Measurements from ENCODE around the gene CLCNKA. TPM values are rescaled to one million over a fixed set of nuclear protein-coding genes. Genes with fewer than 3 reads are reported as not detected.

The CLCNKA gene
- total RNA-seq, 1 donor from 2014 or later: 2.2 TPM

DNA sequence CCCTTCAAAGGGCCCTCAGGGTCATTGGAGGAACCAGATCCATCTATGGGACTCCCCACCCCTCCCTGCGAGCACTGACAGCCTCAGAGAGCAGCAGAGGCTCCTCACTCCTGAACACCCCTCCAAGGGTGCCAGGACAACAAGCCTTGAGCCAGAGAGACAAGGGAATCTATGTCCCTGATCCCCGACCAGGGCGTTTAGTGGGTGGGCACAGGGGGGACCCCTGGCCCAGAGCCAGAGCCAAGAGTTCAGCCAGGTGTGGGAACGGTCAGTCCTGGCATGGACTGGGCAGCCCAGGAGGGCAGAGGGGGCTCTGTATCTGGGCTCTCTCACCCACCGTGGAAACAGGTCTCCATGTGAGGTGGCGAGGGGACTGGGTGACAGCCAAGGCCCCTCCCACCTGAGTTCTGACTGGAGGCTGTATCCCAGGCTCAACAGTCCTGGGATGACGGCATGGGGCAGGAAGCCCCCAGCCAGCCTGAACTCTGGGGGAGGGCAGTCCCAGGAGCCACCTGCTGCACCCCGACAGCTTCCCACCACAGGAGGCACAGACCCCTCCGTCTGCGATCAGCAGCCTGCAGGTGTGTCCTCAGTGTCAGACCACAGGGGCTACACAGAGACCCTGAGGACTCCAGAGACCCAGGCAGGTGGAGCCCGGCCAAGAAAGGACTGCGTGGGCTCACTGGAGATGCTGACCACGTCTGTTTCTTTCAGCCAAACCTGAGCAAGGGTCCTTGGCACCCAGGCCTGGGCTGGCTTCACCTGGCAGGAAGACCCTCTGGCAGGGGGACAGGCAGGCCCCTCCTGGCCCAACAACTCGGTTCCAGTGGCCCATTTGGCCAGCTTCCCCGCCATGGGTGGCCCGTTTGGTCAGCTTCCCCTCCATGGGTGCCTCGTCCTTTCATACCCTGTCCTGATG lies 29.0 kb upstream of the CLCNKA start:
- H3K36me3 Mint-ChIP-seq (ENCODE audit: insufficient read depth): no peaks in the 10 kb centered on the region
- H3K4me1 Mint-ChIP-seq (ENCODE audit: low read depth): no peaks in the 10 kb centered on the region
- no peak for TF ChIP-seq CTCF (IDR thresholded peaks at IDR 0.05; ENCODE audit: unreplicated experiment)
- no peaks in the 10 kb centered on the region for H3K9me3 Mint-ChIP-seq (ENCODE audit: low read depth)
- peaks cover under 1% of the 10 kb centered on the region for H3K27me3 Mint-ChIP-seq
- no peak overlapping the region for H3K4me3 Mint-ChIP-seq (ENCODE audit: low read depth)
- no peak for DNase-seq (ENCODE audit: low spot score, unreplicated experiment)
- H3K27ac Mint-ChIP-seq: no peak overlapping the region

DNA sequence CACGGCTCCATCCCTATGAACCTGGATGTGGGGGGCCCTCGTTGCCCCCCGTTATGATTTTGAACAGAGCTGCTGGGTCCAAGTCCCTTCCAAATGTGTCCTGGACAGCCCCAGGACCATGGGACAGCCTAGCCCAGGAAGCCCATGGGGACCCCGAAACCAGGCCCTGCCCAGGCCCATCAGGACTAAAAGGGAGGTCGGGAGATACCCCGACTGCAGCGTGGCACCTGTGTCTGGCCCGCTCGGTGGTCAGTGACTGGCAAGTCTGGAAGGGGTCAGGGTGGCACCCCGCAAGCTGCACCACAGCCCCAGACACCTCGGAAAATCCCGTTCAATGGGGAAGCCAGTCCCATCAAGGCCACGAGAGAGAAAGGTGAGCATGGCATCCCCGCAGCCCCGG lies 28.2 kb upstream of the CLCNKA start:
- H3K27me3 Mint-ChIP-seq: peaks cover 6% of the 10 kb centered on the region
- H3K27ac Mint-ChIP-seq: no peak overlapping the region
- no peak overlapping the region for H3K4me3 Mint-ChIP-seq (ENCODE audit: low read depth)
- no peak for DNase-seq (ENCODE audit: low spot score, unreplicated experiment)
- no peaks in the 10 kb centered on the region for H3K9me3 Mint-ChIP-seq (ENCODE audit: low read depth)
- TF ChIP-seq CTCF (IDR thresholded peaks at IDR 0.05; ENCODE audit: unreplicated experiment): no peak
- H3K36me3 Mint-ChIP-seq (ENCODE audit: insufficient read depth): no peaks in the 10 kb centered on the region
- H3K4me1 Mint-ChIP-seq (ENCODE audit: low read depth): no peaks in the 10 kb centered on the region

DNA sequence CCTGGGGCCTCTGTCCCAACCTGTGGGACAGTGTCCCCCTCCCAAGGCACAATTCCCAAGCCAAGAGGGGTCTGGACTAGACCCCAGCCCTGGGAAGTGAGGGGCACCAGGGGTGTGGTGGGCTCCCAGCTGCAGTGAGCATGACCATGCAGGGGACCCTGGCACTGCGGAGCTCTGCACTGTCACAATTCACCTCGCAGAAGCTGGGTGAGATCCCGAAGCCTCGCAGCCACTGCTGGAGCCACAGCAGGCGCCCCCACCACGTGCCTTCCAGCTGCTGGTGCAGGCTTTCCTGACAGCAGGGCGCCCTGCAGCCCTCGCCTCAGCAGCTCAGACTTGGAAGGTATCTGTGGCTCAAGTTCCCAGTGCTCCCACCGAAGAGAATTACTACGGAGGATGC lies 27.8 kb upstream of the CLCNKA start:
- Mint-ChIP-seq H3K27ac (no peak overlapping the region), H3K9me3 (ENCODE audit: low read depth) (no peaks in the 10 kb centered on the region), H3K4me3 (ENCODE audit: low read depth) (no peak overlapping the region), H3K4me1 (ENCODE audit: low read depth) (no peaks in the 10 kb centered on the region), H3K36me3 (ENCODE audit: insufficient read depth) (no peaks in the 10 kb centered on the region), H3K27me3 (peaks cover 9% of the 10 kb centered on the region)
- no peak for DNase-seq (ENCODE audit: low spot score, unreplicated experiment)
- TF ChIP-seq CTCF (IDR thresholded peaks at IDR 0.05; ENCODE audit: unreplicated experiment): no peak

DNA sequence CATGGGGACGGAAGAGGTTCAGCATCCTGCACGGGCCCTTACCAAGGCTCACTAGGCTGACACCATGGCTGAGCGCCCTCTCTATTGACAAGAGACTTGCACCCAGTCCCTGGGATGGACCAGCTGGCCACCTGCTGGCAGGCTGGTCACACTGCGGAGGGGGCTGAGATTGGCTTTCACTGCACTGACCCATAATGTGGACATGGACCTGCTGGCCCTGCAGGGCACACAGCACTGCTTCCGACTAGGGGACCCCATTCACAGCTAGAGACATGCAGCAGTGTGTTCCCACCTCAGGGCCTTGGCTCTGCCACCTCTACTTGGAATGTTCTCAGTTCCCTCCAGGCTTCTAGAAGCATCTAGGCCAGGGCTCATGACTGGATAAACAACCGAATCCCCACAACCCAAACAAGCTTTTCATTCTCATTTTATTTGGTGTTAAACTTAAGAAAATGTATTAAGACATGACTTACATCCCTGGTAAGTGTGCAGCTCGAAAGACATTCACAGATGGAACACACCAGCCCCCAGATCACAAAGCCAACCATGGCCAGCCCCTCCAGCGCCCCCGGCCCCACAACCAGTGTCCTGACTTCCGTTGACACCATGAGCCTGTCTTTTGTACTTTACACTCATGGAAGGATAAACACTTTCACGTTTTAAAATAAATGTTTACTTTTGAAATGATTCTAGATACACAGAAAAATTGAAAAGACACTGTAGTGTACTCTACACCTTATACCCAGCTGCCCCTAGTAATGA lies 27.1 kb upstream of the CLCNKA start:
- no peak for DNase-seq (ENCODE audit: low spot score, unreplicated experiment)
- H3K4me3 Mint-ChIP-seq (ENCODE audit: low read depth): no peak overlapping the region
- TF ChIP-seq CTCF (IDR thresholded peaks at IDR 0.05; ENCODE audit: unreplicated experiment): peak; percentile 66
- H3K36me3 Mint-ChIP-seq (ENCODE audit: insufficient read depth): no peaks in the 10 kb centered on the region
- H3K4me1 Mint-ChIP-seq (ENCODE audit: low read depth): no peaks in the 10 kb centered on the region
- H3K27ac Mint-ChIP-seq: no peak overlapping the region
- no peaks in the 10 kb centered on the region for H3K9me3 Mint-ChIP-seq (ENCODE audit: low read depth)
- H3K27me3 Mint-ChIP-seq: peaks cover 9% of the 10 kb centered on the region

- Mint-ChIP-seq H3K27me3 (peaks cover 9% of the 10 kb centered on the region), H3K4me1 (ENCODE audit: low read depth) (no peaks in the 10 kb centered on the region), H3K36me3 (ENCODE audit: insufficient read depth) (no peaks in the 10 kb centered on the region), H3K9me3 (ENCODE audit: low read depth) (no peaks in the 10 kb centered on the region), H3K27ac (no peak overlapping the region), H3K4me3 (ENCODE audit: low read depth) (no peak overlapping the region)
- TF ChIP-seq CTCF (IDR thresholded peaks at IDR 0.05; ENCODE audit: unreplicated experiment): no peak
- DNase-seq (ENCODE audit: low spot score, unreplicated experiment): no peak
Observed at GRCh38 chr1:15997076-15997585, 24.7 kb upstream of the CLCNKA start.

All from progenitor cell of endocrine pancreas (in vitro differentiated cells).